NCI-H2081 (cell line): ENCODE results near the gene KCNK15.
"Not testable (repeated sequence)": the region's sequence is repeated elsewhere in the genome, so short reads cannot be mapped to it uniquely, and the experiment has no call there.

Experiments
- DNase-seq, 2 experiments: peaks; one replicate each; lab custom pipeline; 2025; lab: John Stamatoyannopoulos, UW

KCNK15 gene

GRCh38 chr20:44745598-44746366 lies at the start of gene KCNK15:
TSS of gene KCNK15 (plus strand) at chr20:44745865. CDS start at chr20:44745911, 46 bp downstream.
- no peak for DNase-seq

- DNase-seq: no peak
These were observed 49.4 kb upstream of the KCNK15 start for GRCh38 chr20:44696315-44696714.

GRCh38 chr20:44697041-44697440 lies 48.6 kb upstream of the KCNK15 start:
- DNase-seq: not testable (repeated sequence)

- no peak for DNase-seq
These were observed 47.3 kb upstream of the KCNK15 start for GRCh38 chr20:44698351-44698750.

GRCh38 chr20:44700306-44700705 lies 45.4 kb upstream of the KCNK15 start:
- no peak for DNase-seq

DNA sequence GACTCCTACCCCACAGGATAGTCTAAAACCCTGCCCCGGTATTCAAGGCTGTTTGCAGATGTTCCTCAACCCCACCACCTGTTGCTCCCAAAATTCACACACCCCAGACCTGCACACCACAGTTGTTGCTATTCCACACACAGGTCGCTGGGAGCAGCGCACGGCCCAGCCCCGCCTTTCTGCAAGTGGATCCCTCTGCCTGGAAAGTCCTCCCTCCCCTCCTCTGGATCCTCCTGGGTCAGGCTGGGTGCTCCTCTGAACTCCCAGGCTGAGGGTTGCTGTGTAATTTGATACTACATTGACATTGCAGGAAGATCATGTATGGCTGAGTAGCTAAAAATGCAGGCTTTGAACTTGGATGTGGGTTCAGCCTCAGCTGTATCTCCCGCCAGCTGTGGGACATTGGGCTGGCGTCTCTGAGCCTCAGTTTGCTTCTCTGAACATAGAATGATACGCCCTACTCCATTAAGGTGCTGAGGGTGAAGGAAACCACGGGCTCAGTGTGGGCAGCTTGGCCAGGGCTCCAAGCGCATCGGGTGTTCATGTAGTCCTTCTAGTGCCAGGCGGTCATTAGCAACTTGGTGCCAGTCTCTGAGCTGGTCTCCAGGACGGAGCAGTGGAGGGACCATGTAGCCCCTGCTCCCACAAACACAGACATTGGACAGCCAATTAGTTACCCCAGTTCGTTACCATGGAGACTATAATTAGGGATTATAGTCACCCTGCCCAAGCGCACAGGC lies 44.4 kb upstream of the KCNK15 start:
- DNase-seq: no peak

DNA sequence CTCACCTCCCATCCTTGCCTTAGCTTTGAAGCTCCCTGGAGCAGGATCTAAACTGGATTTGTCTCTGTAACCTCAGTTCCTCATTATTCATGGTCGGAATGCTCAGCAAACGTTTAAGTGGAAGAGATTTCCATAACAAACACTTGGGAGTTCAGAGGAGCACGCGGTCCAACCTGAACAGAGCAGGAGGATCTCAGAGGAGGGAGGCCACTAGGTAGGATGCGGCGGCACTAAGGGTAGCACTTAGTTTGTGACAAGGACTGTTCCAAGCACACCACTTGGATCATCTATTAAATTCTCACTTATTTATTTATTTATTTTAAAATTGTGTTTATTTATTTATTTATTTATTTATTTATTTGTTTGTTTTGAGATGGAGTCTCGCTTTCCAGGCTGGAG lies 43.8 kb upstream of the KCNK15 start:
- DNase-seq: no peak

- no peak for DNase-seq
These were observed 42.9 kb upstream of the KCNK15 start for GRCh38 chr20:44702776-44703175.

- no peak for DNase-seq
These were observed 42.3 kb upstream of the KCNK15 start for GRCh38 chr20:44703183-44703925.

DNA sequence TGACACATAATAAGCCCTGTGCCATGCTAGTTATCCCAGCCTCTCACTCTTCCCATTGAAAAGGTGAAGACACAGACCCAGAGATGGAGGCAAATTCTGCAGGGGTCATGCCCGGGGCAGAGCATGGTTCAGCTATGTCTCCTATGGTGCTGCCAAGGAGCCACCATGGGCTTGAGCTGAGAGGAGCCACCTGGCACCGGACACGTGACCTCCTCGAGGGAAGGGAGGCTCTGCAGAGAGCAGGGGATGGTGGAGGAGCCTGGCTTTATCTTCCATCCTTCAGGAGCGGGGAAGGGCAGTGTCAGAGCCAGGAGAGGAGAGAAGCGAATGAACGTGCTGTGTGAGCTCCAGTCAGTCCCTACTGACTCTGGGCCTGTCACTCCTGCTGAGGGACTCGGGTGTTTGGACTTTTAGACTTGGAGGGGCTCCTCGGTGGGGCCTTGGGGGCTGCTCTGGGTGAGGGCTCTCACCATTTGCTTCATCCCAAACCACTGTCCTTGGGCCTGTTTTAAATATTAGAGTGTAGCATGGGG lies 41.6 kb upstream of the KCNK15 start:
- no peak for DNase-seq

DNA sequence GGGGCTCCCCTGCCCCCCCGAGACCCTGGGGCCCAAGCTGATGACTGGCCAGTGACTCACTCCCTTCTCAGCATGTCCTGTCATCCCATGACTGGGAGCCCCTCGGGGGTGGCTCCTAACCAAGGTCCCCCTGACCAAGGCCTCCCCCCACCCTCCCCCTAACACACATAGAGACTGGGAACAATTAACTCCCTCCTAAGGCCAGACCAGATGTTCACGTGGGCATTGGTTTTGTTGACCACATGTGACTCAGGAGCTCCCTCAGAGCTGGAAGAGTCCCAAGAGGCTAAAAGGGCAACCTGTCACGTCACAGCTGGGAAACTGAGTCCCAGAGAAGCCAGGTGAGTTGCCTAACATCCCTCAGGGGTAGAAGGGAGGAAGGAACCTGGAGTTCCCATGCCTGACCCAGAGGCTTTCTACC lies 41.1 kb upstream of the KCNK15 start:
- DNase-seq: no peak

DNA sequence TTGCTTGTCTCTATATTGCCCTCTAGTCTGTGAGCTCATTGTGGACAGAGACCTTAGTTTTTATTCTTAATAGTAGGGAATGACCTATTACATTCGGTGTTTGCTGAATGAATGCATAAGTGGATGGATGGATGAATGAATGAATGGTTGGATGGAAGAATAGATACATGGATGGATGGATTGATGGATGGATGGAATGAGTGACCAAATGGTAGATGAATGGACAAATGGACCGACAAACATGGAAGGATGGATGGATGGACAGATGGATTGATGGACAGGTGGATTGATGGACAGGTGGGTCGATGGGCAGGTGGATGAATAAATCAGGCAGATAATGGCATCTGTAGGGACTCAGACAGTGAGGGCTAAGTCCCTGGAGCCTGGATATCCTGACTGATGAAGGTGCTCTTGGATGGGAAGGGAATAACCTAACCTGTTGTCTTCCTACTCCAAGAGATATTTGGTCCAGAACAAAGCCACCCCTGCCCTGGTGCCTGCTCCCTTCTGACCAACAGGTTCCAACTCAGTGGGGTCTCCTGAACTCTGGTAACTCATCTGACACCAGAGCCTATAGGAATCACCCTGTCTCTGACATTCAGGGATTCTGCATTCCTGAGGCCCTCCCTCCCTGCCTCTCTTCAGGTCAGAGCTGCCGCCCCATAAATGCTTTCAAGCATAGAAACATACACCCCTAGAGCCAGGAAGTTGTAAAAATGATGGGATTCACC lies 40.1 kb upstream of the KCNK15 start:
- no peak for DNase-seq

GRCh38 chr20:44706301-44707017 lies 39.2 kb upstream of the KCNK15 start:
- DNase-seq: no peak

DNA sequence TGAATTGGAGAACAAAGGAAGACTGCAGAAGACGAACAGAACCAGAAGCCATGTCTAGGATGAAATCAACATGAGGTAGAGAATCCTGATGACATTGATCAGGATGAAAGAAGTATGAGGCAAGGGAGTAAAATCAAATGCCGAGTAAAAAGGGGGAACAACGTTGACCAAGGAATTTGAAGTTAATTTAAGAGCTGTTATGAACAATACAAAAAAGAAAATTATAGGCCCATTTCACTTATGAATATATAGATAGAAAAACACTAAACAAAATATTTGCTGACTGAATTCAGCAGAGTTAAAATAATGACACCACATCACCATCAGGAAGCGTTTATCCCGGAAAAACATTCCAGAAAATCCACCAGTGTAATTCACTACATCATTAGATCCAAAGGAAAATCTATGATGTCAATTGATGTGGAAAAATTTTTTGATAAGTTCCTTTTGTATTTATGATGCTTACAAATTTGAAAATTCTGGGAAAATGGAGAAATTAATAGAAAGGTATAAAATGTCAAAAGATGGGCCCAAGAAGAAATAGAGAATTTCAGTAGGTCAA lies 38.6 kb upstream of the KCNK15 start:
- DNase-seq: no peak

DNA sequence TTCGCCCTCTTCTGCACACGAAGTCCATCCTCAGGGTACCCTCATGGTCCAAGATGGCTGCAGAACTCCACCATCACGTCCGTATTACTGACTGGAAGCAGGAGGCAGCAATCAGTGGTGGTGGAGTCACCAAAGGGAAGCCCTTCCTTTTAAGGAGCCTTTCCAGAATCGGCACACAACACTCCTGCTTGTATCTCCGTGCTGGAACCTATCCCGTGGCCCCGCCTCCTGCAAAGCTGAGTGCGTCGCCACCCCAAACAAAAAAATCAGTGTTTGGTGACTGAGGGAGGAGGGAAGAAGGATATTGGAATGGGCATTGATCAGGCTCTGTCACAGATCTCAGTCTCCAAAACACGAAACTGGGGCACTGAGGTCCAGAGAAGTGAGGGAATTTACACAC lies 36.3 kb upstream of the KCNK15 start:
- no peak for DNase-seq

DNA sequence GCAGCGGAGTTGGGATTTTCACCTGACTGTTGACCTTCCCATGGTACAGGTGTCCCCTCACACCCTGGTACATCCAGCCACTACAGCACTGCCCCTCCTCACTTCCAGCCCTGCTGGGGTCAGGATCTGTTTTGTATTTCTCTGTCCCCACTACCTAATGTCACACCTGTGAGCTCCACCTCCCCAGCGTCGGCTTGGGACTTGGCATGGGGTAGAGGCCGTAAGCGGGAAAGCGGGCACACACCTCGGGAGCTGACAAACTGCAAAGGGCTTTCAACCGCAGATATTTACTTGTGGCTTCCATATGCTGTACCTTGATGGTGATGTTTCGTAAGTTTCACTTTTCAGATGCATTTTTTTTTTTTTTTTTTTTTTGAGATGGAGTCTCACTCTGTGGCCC lies 35.9 kb upstream of the KCNK15 start:
- no peak for DNase-seq

GRCh38 chr20:44711237-44711636 lies 34.4 kb upstream of the KCNK15 start:
- no peak for DNase-seq

DNA sequence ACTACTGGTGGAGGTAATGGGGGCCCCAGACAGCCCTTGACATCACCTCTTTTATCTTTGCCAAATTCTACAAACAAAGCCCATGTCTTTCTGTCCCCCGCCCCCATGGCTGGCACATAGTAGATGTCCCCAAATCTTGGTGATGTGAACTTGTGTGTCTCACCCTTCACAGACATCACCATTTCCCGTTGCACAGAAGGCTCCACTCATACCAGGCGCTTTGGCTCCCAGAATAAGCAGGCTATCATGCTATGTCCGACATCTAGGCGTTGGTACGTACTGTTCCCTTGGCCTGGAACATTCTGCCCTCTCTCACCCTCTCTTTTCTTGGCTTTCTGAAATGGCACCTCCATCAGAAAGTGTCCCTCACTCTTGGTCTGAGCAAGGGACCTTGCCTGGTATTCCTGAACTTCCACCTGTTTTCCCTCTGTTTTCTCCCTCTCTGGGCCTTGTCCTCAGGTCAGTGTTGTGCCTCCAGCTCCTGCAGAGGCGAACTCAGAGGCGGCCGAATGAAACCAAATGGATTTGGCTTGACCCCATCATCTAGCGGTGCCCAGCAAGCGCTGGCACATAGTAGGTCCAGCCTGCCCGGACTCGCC lies 31.5 kb upstream of the KCNK15 start:
- no peak for DNase-seq

GRCh38 chr20:44714701-44715498 lies 30.8 kb upstream of the KCNK15 start, which contains the start of gene CCN5:
TSS of gene CCN5 (plus strand) at chr20:44715369. CDS start at chr20:44715391, 22 bp downstream.
- DNase-seq: peak in 1 of 2 experiments; percentile 50
